Osteoblast (primary cell): ENCODE data around the gene INSYN2A. TPM values are rescaled to one million over a fixed set of nuclear protein-coding genes. Genes with fewer than 3 reads are reported as not detected.
A peak's percentile ranks its signal among the peaks of the same experiment; 100 is the strongest.

Source experiments
- DNase-seq: peaks from one replicate; pipeline ENCODE4 v3.0.0; 2011; ENCODE audit warnings: low spot score, mixed read lengths; ENCODE audit not compliant: insufficient read length; ENCODE audit errors: missing footprints
- H2AFZ ChIP-seq: 2 replicates; pipeline ENCODE4 v1.6.0; 2011; ENCODE audit warnings: mild to moderate bottlenecking, low read length
- H3K27ac ChIP-seq: 2 replicates; pipeline ENCODE4 v1.5.1; 2011; ENCODE audit warnings: mild to moderate bottlenecking, low read depth, low read length, moderate library complexity
- H3K27me3 ChIP-seq: 2 replicates; pipeline ENCODE4 v1.6.0; 2012; ENCODE audit warnings: mild to moderate bottlenecking, control low read depth, inconsistent platforms, low read length, moderate library complexity; ENCODE audit not compliant: insufficient read depth
- H3K36me3 ChIP-seq: 2 replicates; pipeline ENCODE4 v1.5.1; 2011; ENCODE audit warnings: mild to moderate bottlenecking, low read length, control low read depth, moderate library complexity; ENCODE audit not compliant: insufficient read depth
- H3K4me1 ChIP-seq: 2 replicates; pipeline ENCODE4 v1.5.1; 2011; ENCODE audit warnings: mild to moderate bottlenecking, low read length, control low read depth, moderate library complexity; ENCODE audit not compliant: insufficient read depth
- H3K4me2 ChIP-seq: 2 replicates; pipeline ENCODE4 v1.6.0; 2011; ENCODE audit warnings: mild to moderate bottlenecking, low read length; ENCODE audit not compliant: insufficient read depth
- H3K4me3 ChIP-seq: fragments of 200-600 bp; sonication (generic); 3 replicates; pipeline ENCODE4 v1.5.1; 2012; ENCODE audit warnings: mild to moderate bottlenecking, low read length, inconsistent platforms; ENCODE audit not compliant: insufficient read depth
- H3K79me2 ChIP-seq: 2 replicates; pipeline ENCODE4 v1.6.0; 2012; ENCODE audit warnings: mild to moderate bottlenecking, low read length, control low read depth, inconsistent platforms; ENCODE audit not compliant: insufficient read depth
- H3K9me3 ChIP-seq: 2 replicates; pipeline ENCODE4 v1.5.1; 2011; ENCODE audit warnings: low read depth, low read length, control low read depth
- H4K20me1 ChIP-seq: 2 replicates; pipeline ENCODE4 v1.6.0; 2012; ENCODE audit warnings: mild to moderate bottlenecking, low read length, control low read depth; ENCODE audit not compliant: insufficient read depth
- CTCF ChIP-seq: IDR thresholded peaks from 2 replicates; pipeline ENCODE4 v1.5.1; 2011; ENCODE audit warnings: mild to moderate bottlenecking, low read depth, low read length, moderate library complexity; ENCODE audit errors: extremely low read depth
- total RNA-seq: library from RNA; depleted of rRNA; stranded (reverse); fragments of >200 nt; gene quantifications from 2 replicates; pipeline ENCODE4 v1.2.3, GENCODE V29; 2012

Gene INSYN2A
- total RNA-seq, 1 donor = 0.36 TPM

GRCh38 chr10:127198307-127198706 lies 1.9 kb upstream of the INSYN2A start:
- Histone ChIP-seq H3K4me1 (peaks cover 8% of the 10 kb centered on the region), H3K9me3 (no peaks in the 10 kb centered on the region), H3K36me3 (peaks cover 5% of the 10 kb centered on the region), H2AFZ (no peak overlapping the region), H4K20me1 (peaks cover 32% of the 10 kb centered on the region), H3K4me3 (no peak overlapping the region), H3K27me3 (no peaks in the 10 kb centered on the region), H3K27ac (no peak overlapping the region), H3K79me2 (no peaks in the 10 kb centered on the region), H3K4me2 (no peak overlapping the region)
- no peak for TF ChIP-seq CTCF
- DNase-seq = peak; percentile 79

GRCh38 chr10:127197154-127197432 lies 702 bp upstream of the INSYN2A start:
- Histone ChIP-seq H3K4me3 (peak overlapping the region; percentile 63), H3K27ac (no peak overlapping the region), H3K36me3 (no peaks in the 10 kb centered on the region), H3K4me1 (peaks cover 8% of the 10 kb centered on the region), H4K20me1 (peaks cover 38% of the 10 kb centered on the region), H3K9me3 (no peaks in the 10 kb centered on the region), H3K4me2 (peak overlapping the region; percentile 75), H2AFZ (no peak overlapping the region), H3K79me2 (no peaks in the 10 kb centered on the region), H3K27me3 (no peaks in the 10 kb centered on the region)
- DNase-seq = no peak
- no peak for TF ChIP-seq CTCF

GRCh38 chr10:127195571-127196281 lies 665 bp downstream of the INSYN2A start:
- H2AFZ ChIP-seq = no peak overlapping the region
- H3K27me3 ChIP-seq = no peaks in the 10 kb centered on the region
- peak overlapping the region; percentile 81 for H3K4me2 ChIP-seq
- H3K4me1 ChIP-seq = peaks cover 8% of the 10 kb centered on the region
- TF ChIP-seq CTCF = no peak
- H3K36me3 ChIP-seq = no peaks in the 10 kb centered on the region
- peaks cover 48% of the 10 kb centered on the region for H4K20me1 ChIP-seq
- no peaks in the 10 kb centered on the region for H3K9me3 ChIP-seq
- no peaks in the 10 kb centered on the region for H3K79me2 ChIP-seq
- H3K27ac ChIP-seq = no peak overlapping the region
- H3K4me3 ChIP-seq = peak overlapping the region; percentile 65
- peak; percentile 93 for DNase-seq

GRCh38 chr10:127195041-127195506 lies 1.3 kb downstream of the INSYN2A start:
- Histone ChIP-seq H2AFZ (no peak overlapping the region), H3K4me2 (peak overlapping the region; percentile 81), H3K27ac (no peak overlapping the region), H3K36me3 (no peaks in the 10 kb centered on the region), H4K20me1 (peaks cover 48% of the 10 kb centered on the region), H3K4me1 (peaks cover 8% of the 10 kb centered on the region), H3K27me3 (no peaks in the 10 kb centered on the region), H3K79me2 (no peaks in the 10 kb centered on the region), H3K9me3 (no peaks in the 10 kb centered on the region), H3K4me3 (peak overlapping the region; percentile 65)
- no peak for TF ChIP-seq CTCF
- peak; percentile 92 for DNase-seq
